HepG2 (cell line): ENCODE data around the gene HBE1.

ENCODE experiments used
- CHD4 ChIP-seq: fragments of 200-600 bp; sonication (generic); IDR thresholded peaks from 2 replicates; pipeline ENCODE4 v1.7.0; 2017; ENCODE audit warnings: mild to moderate bottlenecking, low read length, borderline replicate concordance
- MAFK ChIP-seq, 2 experiments: IDR thresholded peaks in 1 of 2; conservative IDR thresholded peaks in 1 of 2; 2 replicates each; pipeline ENCODE4 v1.6.1; 2011; ENCODE audit warnings: improper control_type of control experiment in 2 of 2, low read length in 2 of 2
- POLR2A ChIP-seq, 2 experiments: IDR thresholded peaks; 2 replicates each; pipeline ENCODE4 v1.6.1; 2011; ENCODE audit warnings: low read depth in 2 of 2, low read length in 2 of 2, mild to moderate bottlenecking in 1 of 2, moderate library complexity in 1 of 2; ENCODE audit not compliant: insufficient read depth in 1 of 2
- REXO4 ChIP-seq: sonication (generic); formaldehyde crosslinking; IDR thresholded peaks from 2 replicates; pipeline ENCODE4 v1.8.0; 2022; ENCODE audit warnings: missing genetic modification reagents, mild to moderate bottlenecking, borderline replicate concordance
- ZNF143 ChIP-seq: sonication (generic); formaldehyde crosslinking; IDR thresholded peaks from 2 replicates; pipeline ENCODE4 v1.4.0; 2020; ENCODE audit warnings: missing genetic modification reagents
- ZNF501 ChIP-seq: sonication (generic); formaldehyde crosslinking; IDR thresholded peaks from 2 replicates; pipeline ENCODE4 v1.5.1; 2020; ENCODE audit warnings: mild to moderate bottlenecking, moderate library complexity, missing genetic modification reagents
- TF ChIP-seq, protein P1 (sequence below): sonication (generic); formaldehyde crosslinking; IDR thresholded peaks from 2 replicates; pipeline ENCODE4 v1.5.0; 2020; ENCODE audit warnings: mild to moderate bottlenecking, missing genetic modification reagents, moderate library complexity

- TF ChIP-seq CHD4 (no peak), MAFK (conservative IDR thresholded peaks at IDR 0.05 in 1 of 2, IDR thresholded peaks at IDR 0.05 in 1 of 2; ENCODE audit: low read length in 2 of 2) (no peak), REXO4 (CRISPR knock-in tag) (no peak), POLR2A (IDR thresholded peaks at IDR 0.05; ENCODE audit: insufficient read depth in 1 of 2, low read depth in 2 of 2, low read length in 2 of 2) (no peak), ZNF143 (CRISPR knock-in tag) (no peak), ZNF501 (CRISPR knock-in tag) (no peak)
- TF ChIP-seq, protein P1, sequence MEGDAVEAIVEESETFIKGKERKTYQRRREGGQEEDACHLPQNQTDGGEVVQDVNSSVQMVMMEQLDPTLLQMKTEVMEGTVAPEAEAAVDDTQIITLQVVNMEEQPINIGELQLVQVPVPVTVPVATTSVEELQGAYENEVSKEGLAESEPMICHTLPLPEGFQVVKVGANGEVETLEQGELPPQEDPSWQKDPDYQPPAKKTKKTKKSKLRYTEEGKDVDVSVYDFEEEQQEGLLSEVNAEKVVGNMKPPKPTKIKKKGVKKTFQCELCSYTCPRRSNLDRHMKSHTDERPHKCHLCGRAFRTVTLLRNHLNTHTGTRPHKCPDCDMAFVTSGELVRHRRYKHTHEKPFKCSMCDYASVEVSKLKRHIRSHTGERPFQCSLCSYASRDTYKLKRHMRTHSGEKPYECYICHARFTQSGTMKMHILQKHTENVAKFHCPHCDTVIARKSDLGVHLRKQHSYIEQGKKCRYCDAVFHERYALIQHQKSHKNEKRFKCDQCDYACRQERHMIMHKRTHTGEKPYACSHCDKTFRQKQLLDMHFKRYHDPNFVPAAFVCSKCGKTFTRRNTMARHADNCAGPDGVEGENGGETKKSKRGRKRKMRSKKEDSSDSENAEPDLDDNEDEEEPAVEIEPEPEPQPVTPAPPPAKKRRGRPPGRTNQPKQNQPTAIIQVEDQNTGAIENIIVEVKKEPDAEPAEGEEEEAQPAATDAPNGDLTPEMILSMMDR = no peak
Measured at GRCh38 chr11:5275369-5276110, 5.8 kb upstream of the HBE1 start.
